OCI-LY7 (cell line): ENCODE data around the gene OTUB1.

Source experiments
- EZH2phosphoT487 ChIP-seq: fragments of 200-600 bp; sonication (generic); IDR thresholded peaks from 2 replicates; pipeline ENCODE4 v1.6.1; 2018; ENCODE audit warnings: low read depth, borderline replicate concordance, mild to moderate bottlenecking, mixed run types, antibody characterized with exemption, low read length, moderate library complexity, mixed read lengths
- TF ChIP-seq, protein P1 (sequence below): fragments of 200-600 bp; sonication (generic); conservative IDR thresholded peaks from 2 replicates; pipeline ENCODE4 v1.5.1; 2014; ENCODE audit warnings: mild to moderate bottlenecking, antibody characterized with exemption, low read length, moderate library complexity, mixed read lengths

DNA sequence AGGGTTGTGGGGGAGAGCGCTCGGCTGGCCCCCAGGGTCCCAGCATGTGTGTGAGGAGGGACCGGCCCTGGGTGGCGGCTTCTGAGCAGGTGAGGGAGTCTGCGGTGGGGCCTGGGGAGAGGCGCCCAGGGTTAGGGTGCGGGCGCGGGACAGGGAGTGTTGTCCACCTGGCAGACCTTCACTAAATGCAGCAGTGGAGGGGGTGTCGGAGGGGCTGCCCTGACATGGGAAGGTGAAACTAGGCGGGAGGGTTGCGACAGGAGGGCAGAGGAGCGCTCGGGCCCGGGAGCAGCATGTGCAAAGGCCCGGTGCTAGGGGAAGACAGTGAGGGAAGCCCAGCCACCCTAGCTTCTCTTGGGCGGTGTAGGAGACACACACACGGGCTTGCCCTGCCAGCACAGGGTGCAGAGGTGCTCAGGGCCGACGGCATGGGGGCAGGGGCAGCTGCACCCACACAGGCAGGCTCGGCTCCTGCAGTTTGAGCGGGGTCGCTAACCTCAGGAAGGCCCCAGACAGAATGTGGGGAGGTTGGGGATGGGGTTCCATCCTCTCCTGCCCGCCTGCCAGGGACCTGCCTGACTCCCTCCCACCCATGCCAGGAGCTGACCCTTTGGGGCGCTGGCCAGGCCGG is 22.2 kb downstream of the OTUB1 start:
- TF ChIP-seq, protein P1, sequence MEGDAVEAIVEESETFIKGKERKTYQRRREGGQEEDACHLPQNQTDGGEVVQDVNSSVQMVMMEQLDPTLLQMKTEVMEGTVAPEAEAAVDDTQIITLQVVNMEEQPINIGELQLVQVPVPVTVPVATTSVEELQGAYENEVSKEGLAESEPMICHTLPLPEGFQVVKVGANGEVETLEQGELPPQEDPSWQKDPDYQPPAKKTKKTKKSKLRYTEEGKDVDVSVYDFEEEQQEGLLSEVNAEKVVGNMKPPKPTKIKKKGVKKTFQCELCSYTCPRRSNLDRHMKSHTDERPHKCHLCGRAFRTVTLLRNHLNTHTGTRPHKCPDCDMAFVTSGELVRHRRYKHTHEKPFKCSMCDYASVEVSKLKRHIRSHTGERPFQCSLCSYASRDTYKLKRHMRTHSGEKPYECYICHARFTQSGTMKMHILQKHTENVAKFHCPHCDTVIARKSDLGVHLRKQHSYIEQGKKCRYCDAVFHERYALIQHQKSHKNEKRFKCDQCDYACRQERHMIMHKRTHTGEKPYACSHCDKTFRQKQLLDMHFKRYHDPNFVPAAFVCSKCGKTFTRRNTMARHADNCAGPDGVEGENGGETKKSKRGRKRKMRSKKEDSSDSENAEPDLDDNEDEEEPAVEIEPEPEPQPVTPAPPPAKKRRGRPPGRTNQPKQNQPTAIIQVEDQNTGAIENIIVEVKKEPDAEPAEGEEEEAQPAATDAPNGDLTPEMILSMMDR, result no peak
- TF ChIP-seq EZH2phosphoT487, result no peak
